ENCODE results near the gene ATE1.

ATE1 gene

DNA sequence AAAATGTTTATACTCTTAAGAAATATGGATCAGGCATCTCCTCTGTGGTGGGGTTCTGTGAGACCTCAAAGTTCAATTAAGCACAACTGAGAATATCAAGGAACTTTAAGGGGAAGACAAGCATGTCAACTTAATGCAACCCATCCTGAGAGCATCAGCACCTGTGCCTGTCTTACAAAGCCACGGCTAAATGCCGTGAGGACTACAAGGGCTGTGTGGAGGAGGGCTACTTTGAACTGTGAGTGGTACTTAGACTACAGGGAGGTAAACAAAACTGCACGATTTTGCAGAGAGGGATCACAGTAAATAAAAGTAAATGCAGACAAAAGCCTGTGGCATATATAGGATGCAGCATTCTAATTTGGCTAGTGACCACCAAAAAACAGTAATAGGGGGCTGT, 139.1 kb downstream of the ATE1 start:
- TF ChIP-seq CREB1 (IDR thresholded peaks at IDR 0.05; ENCODE audit: low read depth) (no peak), YY1 (IDR thresholded peaks at IDR 0.05; ENCODE audit: low read depth) (no peak), TAF1 (IDR thresholded peaks at IDR 0.05; ENCODE audit: low read depth) (no peak), ZBTB7A (IDR thresholded peaks at IDR 0.05; ENCODE audit: low read depth) (no peak)

DNA sequence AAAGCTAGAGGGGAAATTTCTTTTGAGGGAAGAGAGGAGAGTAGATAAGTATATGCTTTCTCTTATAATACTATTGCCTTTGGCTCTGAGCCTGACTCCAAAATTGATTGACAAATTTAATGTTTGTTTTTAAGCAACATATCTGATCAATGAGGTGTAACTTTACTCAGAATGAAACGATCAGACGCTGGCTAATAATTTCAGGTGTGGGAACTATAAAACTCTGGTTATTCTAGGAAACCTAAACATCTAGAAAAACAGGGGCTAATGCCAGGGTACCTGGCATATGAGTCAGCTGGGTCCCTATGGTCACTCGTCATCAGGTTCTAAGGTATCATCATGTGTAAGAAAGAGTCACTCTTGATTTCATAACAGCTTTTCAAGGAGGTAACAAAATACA, 139.7 kb downstream of the ATE1 start:
- TF ChIP-seq TCF12 (IDR thresholded peaks at IDR 0.05; ENCODE audit: low read depth), result no peak

DNA sequence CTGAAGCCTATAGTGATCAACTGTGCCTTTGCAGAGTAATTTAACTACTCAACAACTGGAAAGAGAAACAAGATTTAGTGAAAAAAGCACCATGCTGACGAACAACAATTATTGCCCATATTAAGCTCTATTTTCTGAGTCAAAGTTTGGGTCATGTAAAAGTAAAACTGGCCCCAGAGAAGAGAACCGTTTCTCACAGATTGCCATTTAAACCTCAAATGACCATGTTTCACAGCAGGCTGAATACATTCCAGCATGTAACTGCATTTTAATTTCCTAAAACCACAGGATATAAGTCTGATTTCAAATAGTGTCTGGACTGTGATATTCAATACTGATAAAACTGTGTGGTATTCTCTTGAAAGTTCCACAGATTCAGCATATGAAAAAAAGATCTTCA, 140.7 kb downstream of the ATE1 start:
- TF ChIP-seq RAD21 (IDR thresholded peaks at IDR 0.05; ENCODE audit: low read depth) (no peak), EP300 (IDR thresholded peaks at IDR 0.05; ENCODE audit: borderline replicate concordance) (no peak), TCF12 (IDR thresholded peaks at IDR 0.05; ENCODE audit: low read depth) (no peak), EGR1 (IDR thresholded peaks at IDR 0.05) (no peak), CEBPB (IDR thresholded peaks at IDR 0.05) (no peak), CREB1 (IDR thresholded peaks at IDR 0.05; ENCODE audit: low read depth) (no peak), TAF1 (IDR thresholded peaks at IDR 0.05; ENCODE audit: low read depth) (no peak), FOXM1 (IDR thresholded peaks at IDR 0.05; ENCODE audit: borderline replicate concordance, low read depth) (no peak), TEAD4 (IDR thresholded peaks at IDR 0.05) (no peak), ZBTB7A (IDR thresholded peaks at IDR 0.05; ENCODE audit: low read depth) (no peak), NFIC (IDR thresholded peaks at IDR 0.05) (no peak), YY1 (IDR thresholded peaks at IDR 0.05; ENCODE audit: low read depth) (no peak)
- TF ChIP-seq, protein P1, sequence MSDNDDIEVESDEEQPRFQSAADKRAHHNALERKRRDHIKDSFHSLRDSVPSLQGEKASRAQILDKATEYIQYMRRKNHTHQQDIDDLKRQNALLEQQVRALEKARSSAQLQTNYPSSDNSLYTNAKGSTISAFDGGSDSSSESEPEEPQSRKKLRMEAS (IDR thresholded peaks at IDR 0.05), result no peak
- TF ChIP-seq, protein P2, sequence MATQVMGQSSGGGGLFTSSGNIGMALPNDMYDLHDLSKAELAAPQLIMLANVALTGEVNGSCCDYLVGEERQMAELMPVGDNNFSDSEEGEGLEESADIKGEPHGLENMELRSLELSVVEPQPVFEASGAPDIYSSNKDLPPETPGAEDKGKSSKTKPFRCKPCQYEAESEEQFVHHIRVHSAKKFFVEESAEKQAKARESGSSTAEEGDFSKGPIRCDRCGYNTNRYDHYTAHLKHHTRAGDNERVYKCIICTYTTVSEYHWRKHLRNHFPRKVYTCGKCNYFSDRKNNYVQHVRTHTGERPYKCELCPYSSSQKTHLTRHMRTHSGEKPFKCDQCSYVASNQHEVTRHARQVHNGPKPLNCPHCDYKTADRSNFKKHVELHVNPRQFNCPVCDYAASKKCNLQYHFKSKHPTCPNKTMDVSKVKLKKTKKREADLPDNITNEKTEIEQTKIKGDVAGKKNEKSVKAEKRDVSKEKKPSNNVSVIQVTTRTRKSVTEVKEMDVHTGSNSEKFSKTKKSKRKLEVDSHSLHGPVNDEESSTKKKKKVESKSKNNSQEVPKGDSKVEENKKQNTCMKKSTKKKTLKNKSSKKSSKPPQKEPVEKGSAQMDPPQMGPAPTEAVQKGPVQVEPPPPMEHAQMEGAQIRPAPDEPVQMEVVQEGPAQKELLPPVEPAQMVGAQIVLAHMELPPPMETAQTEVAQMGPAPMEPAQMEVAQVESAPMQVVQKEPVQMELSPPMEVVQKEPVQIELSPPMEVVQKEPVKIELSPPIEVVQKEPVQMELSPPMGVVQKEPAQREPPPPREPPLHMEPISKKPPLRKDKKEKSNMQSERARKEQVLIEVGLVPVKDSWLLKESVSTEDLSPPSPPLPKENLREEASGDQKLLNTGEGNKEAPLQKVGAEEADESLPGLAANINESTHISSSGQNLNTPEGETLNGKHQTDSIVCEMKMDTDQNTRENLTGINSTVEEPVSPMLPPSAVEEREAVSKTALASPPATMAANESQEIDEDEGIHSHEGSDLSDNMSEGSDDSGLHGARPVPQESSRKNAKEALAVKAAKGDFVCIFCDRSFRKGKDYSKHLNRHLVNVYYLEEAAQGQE (IDR thresholded peaks at IDR 0.05; ENCODE audit: low read depth), result no peak
- TF ChIP-seq, protein P3, sequence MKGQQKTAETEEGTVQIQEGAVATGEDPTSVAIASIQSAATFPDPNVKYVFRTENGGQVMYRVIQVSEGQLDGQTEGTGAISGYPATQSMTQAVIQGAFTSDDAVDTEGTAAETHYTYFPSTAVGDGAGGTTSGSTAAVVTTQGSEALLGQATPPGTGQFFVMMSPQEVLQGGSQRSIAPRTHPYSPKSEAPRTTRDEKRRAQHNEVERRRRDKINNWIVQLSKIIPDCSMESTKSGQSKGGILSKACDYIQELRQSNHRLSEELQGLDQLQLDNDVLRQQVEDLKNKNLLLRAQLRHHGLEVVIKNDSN (IDR thresholded peaks at IDR 0.05), result no peak

DNA sequence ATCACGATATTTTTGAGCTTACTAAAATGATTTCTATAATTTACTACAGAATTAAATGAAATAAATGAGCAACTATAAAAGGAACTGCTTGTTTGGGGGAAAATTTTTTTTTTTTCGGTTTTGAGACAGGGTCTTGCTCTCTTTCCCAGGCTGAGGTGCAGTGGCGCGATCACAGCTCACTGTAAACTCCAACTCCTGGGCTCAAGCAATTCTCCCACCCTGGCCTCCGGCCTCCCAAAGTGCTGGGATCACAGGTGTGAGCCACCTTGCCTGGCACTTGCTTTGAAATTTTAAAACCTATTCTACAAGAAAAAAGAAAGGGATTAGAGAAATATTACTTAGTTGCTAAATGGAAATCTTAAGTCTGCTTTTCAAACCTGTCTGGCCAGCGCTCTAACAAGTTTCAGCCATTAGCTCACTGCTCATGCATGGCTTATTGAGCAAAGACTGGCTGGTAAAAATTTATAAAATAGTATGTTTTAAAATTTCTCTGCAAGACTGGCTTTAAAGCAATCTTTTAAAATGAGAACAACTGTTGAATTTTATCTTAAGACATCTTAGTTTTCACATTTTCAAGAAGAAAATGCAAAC, 144.0 kb downstream of the ATE1 start:
- no peak for TF ChIP-seq CEBPB (IDR thresholded peaks at IDR 0.05)
- no peak for TF ChIP-seq FOXM1 (IDR thresholded peaks at IDR 0.05; ENCODE audit: borderline replicate concordance, low read depth)
- TF ChIP-seq EP300 (IDR thresholded peaks at IDR 0.05; ENCODE audit: borderline replicate concordance), result no peak
- TF ChIP-seq, protein P1 (IDR thresholded peaks at IDR 0.05), result no peak
- no peak for TF ChIP-seq CREB1 (IDR thresholded peaks at IDR 0.05; ENCODE audit: low read depth)
- TF ChIP-seq EGR1 (IDR thresholded peaks at IDR 0.05), result no peak

DNA sequence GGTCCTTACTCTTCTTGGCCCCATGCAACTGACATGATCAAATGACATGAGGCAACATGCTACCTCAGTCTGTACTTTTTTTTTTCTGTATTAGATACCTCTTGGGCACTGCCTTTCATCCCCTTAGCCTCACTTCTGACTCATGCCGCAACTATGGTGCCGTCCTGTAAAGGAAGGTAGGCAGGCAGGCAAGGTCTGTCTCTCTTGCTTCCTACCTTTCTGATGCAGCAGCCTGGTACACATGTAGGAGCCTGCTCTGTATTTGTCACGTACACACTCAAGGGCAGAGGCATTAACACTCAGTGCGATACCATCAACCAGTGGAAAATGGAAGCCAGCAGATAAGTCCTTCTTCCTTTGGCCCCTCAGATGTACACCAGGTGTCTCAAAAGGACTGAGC, 146.7 kb downstream of the ATE1 start:
- TF ChIP-seq NFIC (IDR thresholded peaks at IDR 0.05) (no peak), CEBPB (IDR thresholded peaks at IDR 0.05) (no peak), TAF1 (IDR thresholded peaks at IDR 0.05; ENCODE audit: low read depth) (no peak), EGR1 (IDR thresholded peaks at IDR 0.05) (no peak), TCF12 (IDR thresholded peaks at IDR 0.05; ENCODE audit: low read depth) (no peak), TEAD4 (IDR thresholded peaks at IDR 0.05) (no peak), FOXM1 (IDR thresholded peaks at IDR 0.05; ENCODE audit: borderline replicate concordance, low read depth) (no peak), CREB1 (IDR thresholded peaks at IDR 0.05; ENCODE audit: low read depth) (no peak), ZBTB7A (IDR thresholded peaks at IDR 0.05; ENCODE audit: low read depth) (no peak), RAD21 (IDR thresholded peaks at IDR 0.05; ENCODE audit: low read depth) (no peak), EP300 (IDR thresholded peaks at IDR 0.05; ENCODE audit: borderline replicate concordance) (no peak), YY1 (IDR thresholded peaks at IDR 0.05; ENCODE audit: low read depth) (no peak)
- TF ChIP-seq, protein P3 (IDR thresholded peaks at IDR 0.05), result no peak
- TF ChIP-seq, protein P1 (IDR thresholded peaks at IDR 0.05), result no peak

DNA sequence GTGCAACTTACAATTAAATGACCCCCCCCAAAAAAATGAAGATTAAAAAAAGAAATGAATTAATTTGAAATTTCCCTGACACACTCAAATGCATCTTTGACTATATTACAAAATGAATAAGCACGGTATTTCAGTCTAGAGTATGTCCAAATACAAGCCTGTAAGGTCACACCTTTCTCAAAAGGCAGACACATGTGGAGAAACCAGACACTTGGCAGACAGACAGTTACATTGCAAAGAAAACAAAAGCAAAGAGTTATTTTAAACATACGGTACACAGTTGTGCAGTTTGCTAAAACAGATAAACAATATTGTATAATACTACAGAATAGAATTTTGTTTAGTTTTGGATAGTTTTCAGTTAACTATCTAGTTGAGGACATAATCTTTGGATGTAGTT, 153.0 kb downstream of the ATE1 start:
- TF ChIP-seq TAF1 (IDR thresholded peaks at IDR 0.05; ENCODE audit: low read depth) (no peak), CREB1 (IDR thresholded peaks at IDR 0.05; ENCODE audit: low read depth) (no peak), TCF12 (IDR thresholded peaks at IDR 0.05; ENCODE audit: low read depth) (no peak), CEBPB (IDR thresholded peaks at IDR 0.05) (no peak)
- TF ChIP-seq, protein P1 (IDR thresholded peaks at IDR 0.05), result no peak
- TF ChIP-seq, protein P3 (IDR thresholded peaks at IDR 0.05), result no peak
- TF ChIP-seq, protein P2 (IDR thresholded peaks at IDR 0.05; ENCODE audit: low read depth), result no peak

Measured in Ishikawa (cell line).